Hematopoietic multipotent progenitor cell treated with erythropoietin and hydrocortisone succinate and interleukin-3 and kit ligand, for 17 days (in vitro differentiated cells): Measurements from ENCODE around the gene GEMIN7.
"Not testable (repeated sequence)": the region's sequence is repeated elsewhere in the genome, so short reads cannot be mapped to it uniquely, and the experiment has no call there.

Source experiments
- DNase-seq: peaks from one replicate; pipeline ENCODE4 v3.0.0-alpha.2; 2015; ENCODE audit warnings: low spot score

Gene GEMIN7

DNA sequence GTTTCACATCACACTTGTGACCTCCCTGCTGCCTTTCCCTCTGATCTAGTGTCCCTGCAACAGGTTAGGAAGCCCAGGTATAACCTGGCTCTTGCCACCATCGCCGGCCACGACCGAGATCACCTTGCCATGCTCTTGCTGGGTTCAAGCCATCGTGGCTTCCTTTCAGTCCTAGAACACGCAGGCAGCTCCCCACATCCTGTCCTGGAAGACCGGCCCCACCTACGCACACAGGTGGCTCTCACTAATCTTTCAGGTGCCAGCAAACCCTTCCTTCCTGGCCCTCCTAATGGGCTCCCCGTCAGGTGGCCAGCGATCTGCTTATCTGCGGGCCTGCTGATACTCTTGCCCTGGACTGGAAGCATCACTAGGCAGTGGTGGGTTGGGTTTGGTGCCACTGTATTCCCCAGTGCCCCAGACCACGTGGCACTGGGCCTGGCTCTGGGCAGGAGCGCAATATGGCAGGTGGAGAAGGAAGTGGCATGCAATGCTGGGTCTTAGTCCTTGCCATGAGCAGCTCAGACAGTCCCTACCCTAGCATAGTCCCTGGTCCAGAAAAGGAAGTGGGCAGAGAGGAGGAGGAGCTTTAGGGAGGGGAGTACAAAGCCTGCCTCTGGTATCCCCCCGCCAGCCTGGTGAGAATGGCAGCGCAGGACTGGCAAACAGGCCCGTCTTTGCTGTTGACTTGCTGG lies 25.7 kb downstream of the GEMIN7 start:
- DNase-seq = no peak

GRCh38 chr19:45106363-45106762 lies 27.3 kb downstream of the GEMIN7 start:
- DNase-seq = not testable (repeated sequence)

DNA sequence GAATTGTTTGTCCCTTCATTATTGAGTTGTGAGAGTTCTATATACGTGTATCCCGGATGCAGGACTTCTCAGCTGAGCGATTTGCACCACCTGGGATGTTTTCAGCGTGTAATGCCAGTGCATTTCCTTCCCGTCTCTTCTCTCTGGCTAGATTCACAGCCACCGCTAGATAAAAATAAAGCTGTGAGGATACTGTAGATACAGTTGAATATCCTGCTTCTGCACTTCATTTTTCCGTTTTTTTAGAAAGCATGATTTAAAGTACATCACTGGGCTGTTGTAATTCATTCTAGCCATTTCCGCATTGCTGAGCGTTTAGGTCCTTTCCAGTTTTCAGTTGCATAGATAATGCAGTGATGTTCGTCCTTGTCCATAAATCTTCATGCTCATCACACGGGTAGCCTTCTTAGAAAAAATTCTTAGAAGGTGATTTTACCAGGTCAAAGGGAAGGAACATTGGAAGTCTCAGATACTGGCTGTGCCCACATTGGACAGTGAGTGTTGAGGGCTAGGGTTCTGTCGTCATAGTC lies 28.6 kb downstream of the GEMIN7 start:
- DNase-seq = no peak

DNA sequence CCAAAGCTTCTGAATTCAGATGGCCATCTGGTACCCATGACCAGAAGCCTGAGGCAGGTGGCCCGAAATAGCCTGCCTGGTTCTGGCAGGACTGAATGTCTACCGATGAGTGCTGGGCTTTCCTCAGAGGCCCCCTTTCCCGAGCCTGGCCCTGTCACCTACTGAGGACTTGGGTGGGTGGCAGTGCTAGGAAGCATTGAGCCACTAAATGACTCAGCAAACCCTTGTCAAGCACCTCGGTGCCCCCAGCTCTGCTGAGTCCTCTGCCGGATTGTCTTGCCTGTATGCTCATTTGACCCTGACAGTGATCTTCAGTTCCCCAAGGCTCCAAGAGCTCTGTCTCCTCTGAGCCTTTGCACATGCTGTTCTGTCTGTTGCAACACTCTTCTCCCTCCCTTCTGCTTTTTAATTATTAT lies 31.8 kb downstream of the GEMIN7 start:
- no peak for DNase-seq

GRCh38 chr19:45112111-45112827 lies 33.2 kb downstream of the GEMIN7 start:
- DNase-seq = no peak

- DNase-seq = no peak
Observed at GRCh38 chr19:45113628-45114027, 34.6 kb downstream of the GEMIN7 start.

- DNase-seq = no peak
Observed at GRCh38 chr19:45114116-45114515, 35.1 kb downstream of the GEMIN7 start.

GRCh38 chr19:45115809-45116615 lies 37.0 kb downstream of the GEMIN7 start:
- no peak for DNase-seq

DNA sequence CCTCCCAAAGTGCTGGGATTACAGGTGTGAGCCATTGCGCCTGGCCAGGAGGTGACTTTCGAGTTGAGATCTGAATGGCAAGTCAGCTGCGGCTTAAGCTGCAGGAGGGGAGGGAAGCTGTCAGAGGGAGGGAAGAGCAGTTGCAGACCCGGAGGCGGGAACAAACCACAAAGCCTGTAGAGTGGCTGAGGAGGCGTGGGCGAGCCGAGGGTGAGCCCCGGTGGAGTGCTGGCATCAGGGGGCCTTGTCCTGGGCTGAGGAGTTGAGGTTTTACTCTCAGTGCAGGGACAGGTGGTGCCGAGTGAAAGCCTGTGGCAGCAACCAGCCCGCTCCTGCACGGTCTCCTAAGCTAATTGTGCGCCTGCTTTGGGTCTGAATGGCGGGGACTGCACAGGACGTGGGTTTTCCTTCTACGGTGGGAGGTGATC lies 38.1 kb downstream of the GEMIN7 start:
- DNase-seq = no peak

GRCh38 chr19:45117671-45118070 lies 38.6 kb downstream of the GEMIN7 start:
- DNase-seq = no peak

DNA sequence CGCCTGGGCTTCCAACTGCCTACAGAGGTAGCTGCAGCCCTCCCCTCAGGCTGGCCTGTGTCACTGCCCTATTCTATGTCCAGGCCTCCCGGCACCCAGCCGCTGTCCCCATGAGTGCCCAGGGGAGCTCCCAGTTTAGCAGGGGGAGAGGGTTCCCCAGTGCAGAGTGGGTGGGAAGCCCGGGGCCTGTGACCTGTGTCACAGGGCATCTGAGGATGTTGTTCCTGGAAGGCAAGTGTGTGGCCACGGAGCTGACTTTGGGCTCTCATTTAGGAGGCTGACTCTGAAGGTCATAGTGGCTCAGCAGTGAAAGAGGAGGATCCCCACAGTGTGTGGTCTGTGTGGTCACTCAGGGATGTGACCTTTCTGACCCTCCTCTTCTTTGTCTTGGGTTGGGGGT lies 39.0 kb downstream of the GEMIN7 start:
- DNase-seq = no peak

GRCh38 chr19:45118591-45119355 lies 39.7 kb downstream of the GEMIN7 start:
- DNase-seq = not testable (repeated sequence)

DNA sequence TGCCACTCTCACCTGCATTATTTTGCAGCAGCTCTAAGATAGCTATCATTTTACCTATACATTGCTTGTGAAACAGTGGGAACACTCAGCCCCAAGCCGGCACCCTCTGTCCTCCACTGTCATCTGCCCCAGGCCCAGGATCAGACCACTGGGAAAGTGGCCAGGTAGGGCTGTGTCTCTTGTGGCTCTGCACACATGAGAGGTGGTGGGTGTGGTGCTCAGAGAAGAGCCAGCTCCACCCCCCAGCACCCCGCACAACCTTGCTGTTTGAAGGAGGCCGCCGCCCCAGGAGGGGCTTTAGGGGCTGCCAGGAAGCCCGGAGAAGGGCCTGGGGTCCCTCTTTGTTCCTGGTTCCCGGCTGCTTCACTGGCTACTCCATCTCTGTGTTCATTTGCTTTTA lies 40.5 kb downstream of the GEMIN7 start:
- DNase-seq = no peak

DNA sequence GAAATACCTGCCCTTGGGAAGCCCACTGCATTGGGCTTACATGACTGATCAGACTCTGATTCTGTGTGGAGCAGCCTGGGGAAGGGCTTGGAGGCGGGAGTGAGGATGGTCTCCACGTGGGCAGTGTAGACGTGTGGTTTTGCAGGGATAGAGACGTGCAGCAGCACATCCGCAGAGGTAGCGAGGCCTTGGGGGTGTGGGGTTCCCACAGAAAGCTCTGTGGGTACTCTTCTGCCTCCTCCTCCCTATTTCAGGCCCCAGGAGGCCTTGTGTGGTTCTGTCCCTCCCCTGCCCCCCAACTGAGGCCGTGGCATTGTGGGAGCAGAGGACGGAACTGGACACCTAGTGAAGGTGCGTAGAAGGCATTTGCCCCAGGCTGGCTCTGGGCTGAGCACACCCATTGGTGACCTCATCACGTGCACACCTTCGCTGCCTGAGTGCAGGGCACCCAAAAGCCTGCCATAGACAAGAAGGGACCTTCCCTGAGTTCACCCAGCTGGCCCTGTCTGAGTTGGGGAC lies 42.8 kb downstream of the GEMIN7 start:
- no peak for DNase-seq

DNA sequence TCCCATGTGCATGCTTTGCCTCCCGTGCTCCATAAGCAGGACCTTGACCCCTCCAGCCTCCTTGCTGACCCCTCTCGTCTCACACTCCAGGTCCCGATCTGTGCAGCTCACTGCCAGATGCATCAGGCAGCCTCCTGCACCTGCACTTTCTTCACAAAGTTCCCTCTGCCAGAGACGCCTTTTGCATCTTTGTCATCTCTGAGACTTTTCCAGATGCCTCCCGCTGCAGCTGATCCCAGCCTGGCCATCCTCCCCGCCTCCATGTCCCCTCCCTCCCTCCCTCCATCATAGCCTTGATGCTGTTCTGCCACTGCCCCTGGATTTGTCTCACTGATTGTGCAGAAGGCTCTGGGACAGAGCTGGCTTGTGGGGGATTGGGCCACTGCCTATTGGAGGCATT lies 43.8 kb downstream of the GEMIN7 start:
- no peak for DNase-seq

DNA sequence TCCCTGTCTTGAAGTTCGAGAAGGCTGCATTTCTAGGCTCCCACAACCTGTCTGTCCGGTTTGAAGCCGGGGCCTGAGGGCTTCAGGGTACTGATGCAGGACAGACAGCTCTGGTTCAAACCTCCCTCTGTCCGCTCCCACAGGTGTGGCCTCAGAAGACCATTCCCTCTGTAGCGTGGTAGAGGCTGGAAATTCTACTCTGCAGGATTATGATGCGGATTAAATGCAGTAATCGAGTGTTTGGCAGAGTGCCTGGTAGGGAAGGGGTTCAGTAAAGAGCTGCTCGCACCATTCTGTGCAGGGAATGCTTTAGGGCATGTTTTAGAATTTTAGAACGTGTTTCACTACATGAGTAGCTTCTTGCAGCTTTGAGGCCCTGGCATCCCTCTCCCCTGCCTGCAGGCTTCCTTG lies 44.4 kb downstream of the GEMIN7 start:
- no peak for DNase-seq

- DNase-seq = no peak
Observed at GRCh38 chr19:45124021-45124420, 45.0 kb downstream of the GEMIN7 start.

- DNase-seq = no peak
Observed at GRCh38 chr19:45125360-45125759, 46.3 kb downstream of the GEMIN7 start.

GRCh38 chr19:45125975-45126493 lies 47.0 kb downstream of the GEMIN7 start:
- peak; percentile 57 for DNase-seq

DNA sequence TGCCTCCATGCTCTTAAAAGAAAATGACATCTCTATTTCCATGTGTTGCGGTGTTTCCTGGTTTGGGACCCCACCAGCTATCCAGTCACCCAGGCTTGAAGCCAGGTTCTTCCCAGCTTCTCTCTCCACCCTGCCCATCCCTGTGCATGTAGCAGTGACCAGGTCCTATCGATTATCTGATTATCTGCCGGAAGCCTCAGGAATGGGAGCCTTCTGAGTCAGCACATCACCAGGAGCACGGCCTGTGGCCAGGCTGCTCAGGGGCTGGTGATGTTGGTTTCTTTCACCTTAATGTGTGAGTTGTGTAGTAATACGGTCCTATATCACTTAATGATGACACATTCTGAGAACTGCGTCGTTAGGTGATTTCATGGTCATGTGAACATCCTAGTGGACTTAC lies 47.6 kb downstream of the GEMIN7 start:
- DNase-seq = no peak

GRCh38 chr19:45128146-45128545 lies 49.1 kb downstream of the GEMIN7 start:
- DNase-seq = no peak
